GM12874 (cell line): ENCODE results near the gene ABCB10.

Source experiments
- TF ChIP-seq, protein P1 (sequence below): IDR thresholded peaks from 2 replicates; pipeline ENCODE4 v1.5.1; 2011; ENCODE audit warnings: low read depth, mild to moderate bottlenecking, control low read depth, low read length, moderate library complexity; ENCODE audit not compliant: insufficient read depth

ABCB10 gene

DNA sequence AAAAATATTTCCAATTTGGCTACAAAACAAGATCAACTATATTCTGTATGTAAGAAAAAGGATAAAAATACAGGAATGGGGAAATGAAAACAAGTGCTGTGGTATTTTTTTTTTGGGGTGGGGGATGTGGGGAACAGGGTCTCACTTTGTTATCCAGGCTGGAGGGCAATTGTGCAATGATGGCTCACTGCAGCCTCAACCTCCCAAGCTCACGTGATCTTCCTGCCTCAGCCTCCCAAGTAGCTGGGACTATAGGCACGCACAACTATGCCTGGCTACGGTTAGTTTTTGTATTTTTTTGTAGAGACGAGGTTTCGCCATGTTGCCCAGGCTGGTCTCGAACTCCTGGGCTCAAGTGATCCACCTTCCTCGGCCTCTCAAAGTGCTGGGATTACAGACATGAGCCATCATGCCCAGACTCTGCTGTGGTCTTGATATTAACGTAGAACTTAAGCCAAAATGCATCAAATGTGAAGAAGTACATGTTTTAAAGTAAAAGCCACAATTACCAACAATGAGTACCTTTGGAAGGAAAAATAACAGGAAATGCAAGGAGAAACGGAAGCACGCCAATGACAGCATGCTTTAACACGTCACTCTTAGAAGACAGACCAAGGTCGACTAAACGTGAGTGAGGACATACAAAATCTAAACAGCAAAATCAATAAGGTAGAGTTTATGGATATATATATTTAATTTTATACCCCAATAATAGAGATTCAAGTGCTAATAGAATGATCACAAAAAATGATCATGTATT, 8.8 kb upstream of the ABCB10 start:
- TF ChIP-seq, protein P1, sequence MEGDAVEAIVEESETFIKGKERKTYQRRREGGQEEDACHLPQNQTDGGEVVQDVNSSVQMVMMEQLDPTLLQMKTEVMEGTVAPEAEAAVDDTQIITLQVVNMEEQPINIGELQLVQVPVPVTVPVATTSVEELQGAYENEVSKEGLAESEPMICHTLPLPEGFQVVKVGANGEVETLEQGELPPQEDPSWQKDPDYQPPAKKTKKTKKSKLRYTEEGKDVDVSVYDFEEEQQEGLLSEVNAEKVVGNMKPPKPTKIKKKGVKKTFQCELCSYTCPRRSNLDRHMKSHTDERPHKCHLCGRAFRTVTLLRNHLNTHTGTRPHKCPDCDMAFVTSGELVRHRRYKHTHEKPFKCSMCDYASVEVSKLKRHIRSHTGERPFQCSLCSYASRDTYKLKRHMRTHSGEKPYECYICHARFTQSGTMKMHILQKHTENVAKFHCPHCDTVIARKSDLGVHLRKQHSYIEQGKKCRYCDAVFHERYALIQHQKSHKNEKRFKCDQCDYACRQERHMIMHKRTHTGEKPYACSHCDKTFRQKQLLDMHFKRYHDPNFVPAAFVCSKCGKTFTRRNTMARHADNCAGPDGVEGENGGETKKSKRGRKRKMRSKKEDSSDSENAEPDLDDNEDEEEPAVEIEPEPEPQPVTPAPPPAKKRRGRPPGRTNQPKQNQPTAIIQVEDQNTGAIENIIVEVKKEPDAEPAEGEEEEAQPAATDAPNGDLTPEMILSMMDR, result no peak

DNA sequence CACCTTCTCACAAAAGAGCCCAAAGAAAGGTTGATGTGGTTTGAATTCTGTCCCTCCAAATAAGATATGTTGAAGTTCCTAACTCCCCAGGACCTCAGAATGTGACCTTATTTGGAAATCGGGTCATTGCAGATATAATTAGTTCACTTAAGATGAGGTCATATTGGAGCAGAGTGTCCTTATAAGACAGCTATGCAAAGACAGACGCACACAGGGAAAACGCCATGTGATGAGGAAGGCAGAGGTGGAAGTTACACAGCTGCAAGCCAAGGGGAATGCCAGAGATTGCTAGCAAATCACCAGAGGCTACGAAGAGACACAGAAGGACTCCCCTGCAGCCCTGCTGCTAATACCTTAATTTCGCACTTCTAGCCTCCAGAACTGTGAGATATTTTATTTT, 5.2 kb upstream of the ABCB10 start:
- TF ChIP-seq, protein P1, result no peak

DNA sequence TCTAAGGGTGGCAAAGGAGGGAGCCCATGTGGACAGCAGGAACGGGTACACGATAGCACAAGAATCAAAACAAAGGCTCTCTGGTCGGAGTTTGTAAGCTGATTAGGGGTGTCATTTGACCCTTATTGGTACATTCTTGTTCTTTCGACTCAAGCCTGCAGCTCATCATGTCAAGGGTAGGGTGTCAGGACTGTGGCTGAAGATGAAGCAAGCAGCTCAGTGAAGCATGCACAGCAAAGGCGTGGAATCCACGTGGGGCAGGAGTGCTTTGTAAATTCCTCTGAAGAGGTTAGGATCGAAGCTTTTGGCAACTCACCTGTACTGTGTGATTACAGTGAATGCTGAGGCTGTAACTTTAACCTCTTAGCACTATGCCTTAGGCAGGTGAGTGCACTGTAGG, 4.7 kb upstream of the ABCB10 start:
- TF ChIP-seq, protein P1, result no peak

DNA sequence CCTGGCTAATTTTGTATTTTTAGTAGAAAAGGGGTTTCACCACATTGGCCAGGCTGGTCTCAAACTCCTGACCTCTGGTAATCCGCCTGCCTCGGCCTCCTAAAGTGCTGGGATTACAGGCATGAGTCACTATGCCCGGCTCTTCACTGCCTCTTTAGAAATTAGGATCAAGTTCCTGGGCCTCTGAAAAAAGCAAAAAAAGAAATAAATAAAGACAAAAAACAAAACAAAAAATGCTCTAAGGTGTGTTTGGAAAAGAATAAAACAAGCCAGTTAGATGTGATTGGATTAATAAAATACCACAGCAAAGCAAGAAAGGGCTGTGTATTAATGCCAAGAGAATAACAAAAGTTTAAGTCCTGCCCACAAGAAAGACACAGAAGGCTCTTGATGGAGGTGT, 4.2 kb upstream of the ABCB10 start:
- TF ChIP-seq, protein P1, result no peak

DNA sequence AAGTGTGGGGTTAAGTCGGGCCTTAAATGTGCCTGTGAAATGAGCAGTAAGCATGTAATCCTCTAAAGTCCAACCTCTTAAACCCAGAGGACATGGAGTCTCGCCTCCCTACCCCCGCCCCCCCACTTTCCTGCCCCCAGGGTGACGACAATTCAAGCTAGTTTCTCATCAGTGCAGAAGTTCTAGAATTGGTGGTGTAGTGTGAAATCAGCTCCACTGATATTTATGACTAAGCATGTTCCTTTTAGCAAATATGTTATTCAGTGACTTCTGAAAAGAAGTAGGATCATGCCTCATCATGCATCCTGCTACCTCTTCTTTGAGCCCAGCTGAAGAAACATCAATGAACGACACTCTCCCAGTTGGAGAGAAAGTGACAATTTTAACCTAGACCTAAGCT, 2.6 kb upstream of the ABCB10 start:
- TF ChIP-seq, protein P1, result no peak

GRCh38 chr1:229557913-229558414, 543 bp downstream of the ABCB10 start:
- TF ChIP-seq, protein P1, result peak; percentile 44; the same call in 1 of the 2 replicates

- TF ChIP-seq, protein P1, result no peak
Measured at GRCh38 chr1:229557200-229557850, 1.2 kb downstream of the ABCB10 start.
